A549 (cell line): ENCODE results near the gene MLLT3.

Source experiments
- CEBPB ChIP-seq, 2 experiments: fragments of >200 bp in 1 of 2; sonication (Bioruptor Twin) in 1 of 2; formaldehyde crosslinking in 1 of 2; IDR thresholded peaks; 2 replicates each; pipeline ENCODE4 v1.6.1; 2012 to 2016
- ELK1 ChIP-seq: fragments of 150-350 bp; IDR thresholded peaks from 2 replicates; pipeline ENCODE4 v1.6.1; 2014; ENCODE audit warnings: low read depth, mild to moderate bottlenecking, low read length
- EP300 ChIP-seq, 2 experiments: fragments of >200 bp; sonication (Bioruptor Twin); formaldehyde crosslinking; IDR thresholded peaks; 2 replicates in 1 of 2; 3 replicates in 1 of 2; pipeline ENCODE4 v1.6.1; 2016 to 2017
- GATA3 ChIP-seq: IDR thresholded peaks from 2 replicates; pipeline ENCODE4 v1.6.1; 2012; ENCODE audit warnings: borderline replicate concordance
- POLR2A ChIP-seq: IDR thresholded peaks from 2 replicates; pipeline ENCODE4 v1.6.1; 2012; ENCODE audit warnings: mild to moderate bottlenecking, low read length
- RAD21 ChIP-seq, 2 experiments: fragments of >200 bp in 1 of 2; sonication (Bioruptor Twin) in 1 of 2; formaldehyde crosslinking in 1 of 2; IDR thresholded peaks in 1 of 2; conservative IDR thresholded peaks in 1 of 2; 2 replicates in 1 of 2; 3 replicates in 1 of 2; pipeline ENCODE4 v1.6.1; 2012 to 2018; ENCODE audit warnings: inconsistent platforms in 1 of 2
- TF ChIP-seq, protein P1 (sequence below): fragments of >200 bp; sonication (Bioruptor Twin); formaldehyde crosslinking; IDR thresholded peaks from 3 replicates; pipeline ENCODE4 v1.5.1; 2016
- TF ChIP-seq, protein P2 (sequence below): fragments of 450-650 bp; IDR thresholded peaks from 2 replicates; pipeline ENCODE4 v1.6.1; 2014; ENCODE audit warnings: antibody characterized with exemption
- TF ChIP-seq, protein P3 (sequence below): IDR thresholded peaks from 2 replicates; pipeline ENCODE4 v1.6.1; 2012

DNA sequence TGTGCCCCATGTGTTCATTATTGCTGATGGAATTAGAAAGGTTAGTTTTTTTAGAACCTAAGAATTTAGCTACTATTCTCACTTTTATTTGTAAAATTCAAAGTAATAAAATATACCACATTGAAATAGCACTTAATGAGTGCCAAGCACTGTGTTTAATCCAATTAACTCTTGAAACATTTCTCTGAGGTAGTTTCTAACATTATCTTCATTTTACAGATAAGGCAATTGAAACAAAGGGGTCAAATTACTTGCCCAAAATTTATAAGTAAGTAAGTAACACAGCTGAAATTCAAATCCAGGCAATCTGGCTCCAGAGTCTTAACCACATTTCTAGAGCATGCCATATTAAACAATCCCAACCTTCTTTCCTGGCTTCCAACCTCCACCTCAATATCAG is 84.2 kb downstream of the MLLT3 start:
- TF ChIP-seq, protein P1, sequence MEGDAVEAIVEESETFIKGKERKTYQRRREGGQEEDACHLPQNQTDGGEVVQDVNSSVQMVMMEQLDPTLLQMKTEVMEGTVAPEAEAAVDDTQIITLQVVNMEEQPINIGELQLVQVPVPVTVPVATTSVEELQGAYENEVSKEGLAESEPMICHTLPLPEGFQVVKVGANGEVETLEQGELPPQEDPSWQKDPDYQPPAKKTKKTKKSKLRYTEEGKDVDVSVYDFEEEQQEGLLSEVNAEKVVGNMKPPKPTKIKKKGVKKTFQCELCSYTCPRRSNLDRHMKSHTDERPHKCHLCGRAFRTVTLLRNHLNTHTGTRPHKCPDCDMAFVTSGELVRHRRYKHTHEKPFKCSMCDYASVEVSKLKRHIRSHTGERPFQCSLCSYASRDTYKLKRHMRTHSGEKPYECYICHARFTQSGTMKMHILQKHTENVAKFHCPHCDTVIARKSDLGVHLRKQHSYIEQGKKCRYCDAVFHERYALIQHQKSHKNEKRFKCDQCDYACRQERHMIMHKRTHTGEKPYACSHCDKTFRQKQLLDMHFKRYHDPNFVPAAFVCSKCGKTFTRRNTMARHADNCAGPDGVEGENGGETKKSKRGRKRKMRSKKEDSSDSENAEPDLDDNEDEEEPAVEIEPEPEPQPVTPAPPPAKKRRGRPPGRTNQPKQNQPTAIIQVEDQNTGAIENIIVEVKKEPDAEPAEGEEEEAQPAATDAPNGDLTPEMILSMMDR = no peak
- TF ChIP-seq EP300 (IDR thresholded peaks at IDR 0.05) (no peak), CEBPB (IDR thresholded peaks at IDR 0.05) (no peak), RAD21 (conservative IDR thresholded peaks at IDR 0.05 in 1 of 2, IDR thresholded peaks at IDR 0.05 in 1 of 2) (no peak), POLR2A (no peak), GATA3 (no peak), ELK1 (no peak)
- TF ChIP-seq, protein P2, sequence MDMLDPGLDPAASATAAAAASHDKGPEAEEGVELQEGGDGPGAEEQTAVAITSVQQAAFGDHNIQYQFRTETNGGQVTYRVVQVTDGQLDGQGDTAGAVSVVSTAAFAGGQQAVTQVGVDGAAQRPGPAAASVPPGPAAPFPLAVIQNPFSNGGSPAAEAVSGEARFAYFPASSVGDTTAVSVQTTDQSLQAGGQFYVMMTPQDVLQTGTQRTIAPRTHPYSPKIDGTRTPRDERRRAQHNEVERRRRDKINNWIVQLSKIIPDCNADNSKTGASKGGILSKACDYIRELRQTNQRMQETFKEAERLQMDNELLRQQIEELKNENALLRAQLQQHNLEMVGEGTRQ = no peak
- TF ChIP-seq, protein P3, sequence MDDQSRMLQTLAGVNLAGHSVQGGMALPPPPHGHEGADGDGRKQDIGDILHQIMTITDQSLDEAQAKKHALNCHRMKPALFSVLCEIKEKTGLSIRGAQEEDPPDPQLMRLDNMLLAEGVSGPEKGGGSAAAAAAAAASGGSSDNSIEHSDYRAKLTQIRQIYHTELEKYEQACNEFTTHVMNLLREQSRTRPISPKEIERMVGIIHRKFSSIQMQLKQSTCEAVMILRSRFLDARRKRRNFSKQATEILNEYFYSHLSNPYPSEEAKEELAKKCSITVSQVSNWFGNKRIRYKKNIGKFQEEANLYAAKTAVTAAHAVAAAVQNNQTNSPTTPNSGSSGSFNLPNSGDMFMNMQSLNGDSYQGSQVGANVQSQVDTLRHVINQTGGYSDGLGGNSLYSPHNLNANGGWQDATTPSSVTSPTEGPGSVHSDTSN = no peak
